GM19025 (cell line): Measurements from ENCODE around the gene GBGT1.
A peak's percentile ranks its signal among the peaks of the same experiment; 100 is the strongest.

Experiments
- ATAC-seq: cut with Tn5 transposase; IDR thresholded peaks from one replicate; pipeline ENCODE4 v1.9.1; 2021; ENCODE audit warnings: mild to moderate bottlenecking, low read depth, moderate library complexity; ENCODE audit not compliant: unreplicated experiment

Gene GBGT1

DNA sequence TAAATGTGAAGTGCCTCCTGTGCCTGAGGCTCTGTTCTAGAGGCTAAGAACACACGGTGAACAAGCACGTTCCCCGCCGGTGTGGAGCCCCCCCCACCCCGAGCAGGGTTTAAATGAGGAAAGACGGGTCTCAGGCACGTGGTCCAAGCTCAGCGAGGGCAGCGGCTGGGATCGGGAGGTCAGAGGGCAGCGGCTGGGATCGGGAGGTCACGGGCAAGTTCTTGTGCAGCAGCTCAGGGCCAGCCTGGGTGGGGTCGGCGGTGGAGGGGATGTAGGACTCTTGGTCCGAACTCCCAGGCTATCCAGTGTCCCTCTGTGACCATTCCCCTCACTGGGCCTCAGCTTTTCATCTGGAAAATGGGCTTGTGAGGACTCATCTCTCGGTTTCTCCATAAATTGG is 2.7 kb upstream of the GBGT1 start:
- ATAC-seq = no peak

DNA sequence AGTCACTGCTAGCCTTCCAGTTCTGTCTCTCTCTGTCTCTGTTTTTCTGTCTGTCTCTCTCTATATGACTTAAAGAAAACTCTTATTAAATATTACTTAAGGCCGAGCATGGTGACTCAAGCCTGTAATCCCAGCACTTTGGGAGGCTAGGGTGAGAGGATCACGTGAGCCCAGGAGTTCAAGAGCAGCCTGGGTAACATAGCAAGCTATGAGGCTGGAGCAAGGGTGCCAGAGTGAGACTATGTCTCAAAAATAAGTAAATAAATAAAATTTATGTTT is 1.7 kb upstream of the GBGT1 start:
- ATAC-seq = no peak

DNA sequence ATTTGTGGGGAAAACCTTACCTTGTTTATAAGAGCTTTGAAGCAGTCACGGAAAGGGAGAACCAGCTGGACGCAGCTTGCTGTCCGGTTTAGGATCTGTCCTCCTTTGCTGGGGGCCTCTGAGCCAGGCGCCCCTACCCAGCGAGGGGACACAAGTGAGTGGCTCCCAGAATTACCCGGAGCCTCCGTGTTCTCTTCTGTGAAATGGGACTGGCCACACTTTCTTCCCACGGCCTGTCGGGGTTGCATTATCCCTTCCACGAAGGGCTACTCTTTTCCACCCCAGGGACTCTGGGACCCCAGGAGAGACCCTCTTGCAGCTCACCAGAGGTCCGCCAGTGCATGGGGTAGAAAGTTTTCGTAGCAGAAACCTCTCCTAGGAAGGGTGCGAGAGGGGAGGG is 477 bp upstream of the GBGT1 start:
- no peak for ATAC-seq

DNA sequence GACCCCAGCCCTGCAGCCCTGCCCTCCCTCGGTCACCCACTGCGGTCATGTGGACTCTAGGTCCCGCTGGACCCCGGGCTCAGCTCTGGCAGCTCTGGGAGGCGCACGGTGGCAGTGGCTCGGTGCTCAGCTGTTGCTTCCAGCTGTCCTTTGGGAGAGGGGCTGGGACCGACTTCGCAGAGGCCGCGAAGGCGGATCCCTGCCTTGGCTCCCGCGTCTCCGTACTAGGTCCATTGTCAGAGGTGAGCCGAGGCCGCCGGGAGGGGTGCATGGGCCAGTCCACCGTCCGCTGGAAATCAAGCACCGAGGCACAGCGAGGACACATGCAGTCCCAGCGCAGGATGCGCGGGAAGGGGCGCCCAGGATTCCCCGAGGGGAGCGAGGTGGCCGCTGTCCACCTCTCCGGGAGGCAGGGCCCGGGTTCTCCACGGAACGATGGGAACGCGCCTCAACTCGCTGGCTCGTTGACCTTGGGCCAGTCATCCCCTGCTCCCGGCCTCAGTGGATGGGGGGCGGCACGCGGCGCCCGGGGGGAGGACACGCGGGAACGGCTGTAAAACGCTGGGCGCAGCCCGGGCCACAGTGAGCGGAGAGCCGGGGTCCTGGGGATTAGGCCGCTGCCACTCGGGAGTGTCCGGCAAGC is 732 bp downstream of the GBGT1 start:
- no peak for ATAC-seq

DNA sequence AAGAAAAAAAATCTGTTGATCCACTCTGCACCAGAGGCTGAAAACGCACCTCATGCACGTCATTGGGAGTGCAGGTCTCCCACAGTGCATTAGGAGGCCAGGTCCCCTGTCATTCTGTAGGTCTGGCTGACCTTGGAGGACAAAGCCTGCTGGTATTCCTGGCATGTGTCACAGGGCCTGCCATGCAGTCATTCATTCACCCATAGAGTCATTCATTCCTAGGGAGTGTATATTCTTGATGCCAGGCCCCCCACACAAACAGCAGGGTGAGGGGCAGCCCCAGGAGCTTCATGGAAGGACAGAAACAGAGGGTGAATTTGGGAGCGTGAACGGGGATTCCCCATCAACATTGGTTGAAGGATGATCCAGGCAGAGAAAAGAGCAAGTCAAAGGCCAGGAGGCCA is 2.2 kb downstream of the GBGT1 start:
- no peak for ATAC-seq

DNA sequence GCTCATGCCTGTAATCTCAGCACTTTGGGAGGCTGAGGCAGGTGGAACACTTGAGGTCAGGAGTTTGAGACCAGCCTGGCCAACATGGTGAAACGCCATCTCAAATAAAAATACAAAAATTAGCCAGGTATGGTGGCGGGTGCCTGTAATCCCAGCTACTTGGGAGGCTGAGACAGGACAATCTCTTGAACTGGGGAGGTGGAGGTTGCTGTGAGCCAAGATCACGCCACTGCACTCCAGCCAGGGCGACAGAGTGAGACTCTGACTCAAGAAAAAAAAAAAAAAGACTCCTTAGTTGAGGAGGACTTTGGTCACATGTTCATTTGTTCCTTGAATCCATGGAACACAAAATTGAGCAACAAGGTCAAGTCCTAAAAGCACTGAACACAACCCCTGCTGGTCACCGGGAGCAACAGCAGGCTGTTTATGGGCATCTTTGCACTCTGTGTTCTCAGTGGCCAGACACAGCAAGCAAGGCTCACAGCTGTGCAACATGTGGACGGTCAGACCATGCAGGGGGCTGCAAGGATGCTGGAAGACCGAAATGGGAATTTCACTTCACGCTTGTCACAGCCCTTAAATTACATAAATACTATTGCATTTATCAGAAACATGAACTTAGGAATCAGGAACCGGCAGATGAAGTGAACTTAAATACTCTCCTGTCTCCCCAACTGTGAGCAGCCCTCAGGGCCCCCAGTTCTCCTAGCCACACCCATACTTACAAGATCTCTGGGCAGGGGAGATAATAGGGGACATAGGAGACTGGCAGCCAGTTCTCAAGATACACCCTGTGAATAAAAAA is 2.8 kb downstream of the GBGT1 start:
- ATAC-seq = no peak

DNA sequence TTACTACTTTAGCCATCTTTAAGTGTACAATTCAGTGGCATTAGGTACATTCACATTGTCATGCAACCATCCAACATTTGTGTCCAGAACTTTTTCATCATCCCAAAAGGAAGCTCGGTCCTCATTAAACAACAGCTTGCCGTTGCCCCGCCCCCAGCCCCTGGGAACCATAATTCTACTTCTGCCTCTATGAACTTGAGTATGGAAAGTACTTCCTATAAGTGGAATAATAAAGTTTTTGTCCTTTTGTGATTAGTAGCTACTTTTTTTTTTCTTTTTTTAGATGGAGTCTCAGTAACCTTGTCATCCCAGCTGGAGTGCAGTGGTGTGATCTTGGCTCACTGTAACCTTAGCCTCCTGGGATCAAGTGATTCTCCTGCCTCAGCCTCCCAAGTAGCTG is 5.0 kb downstream of the GBGT1 start:
- no peak for ATAC-seq

DNA sequence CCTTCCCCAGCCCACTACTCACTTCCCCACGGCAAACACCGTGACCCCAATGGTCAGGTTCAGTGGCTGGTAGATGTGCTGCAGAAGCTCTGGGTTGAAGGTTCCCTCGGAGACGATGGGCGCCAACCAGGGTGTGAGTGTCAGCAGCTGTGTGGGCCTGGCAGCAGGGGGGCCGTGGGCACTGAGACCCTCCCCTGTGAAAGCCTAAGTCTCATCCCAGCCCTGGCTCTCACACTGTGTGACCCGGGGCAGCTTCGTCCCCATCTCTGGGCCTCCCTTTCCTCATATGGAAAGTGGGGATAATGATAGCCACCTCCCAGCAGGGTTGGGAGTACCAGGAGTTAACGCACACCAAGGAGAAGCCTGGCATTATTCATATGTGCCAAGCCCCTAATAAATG is 8.6 kb downstream of the GBGT1 start:
- ATAC-seq = no peak

DNA sequence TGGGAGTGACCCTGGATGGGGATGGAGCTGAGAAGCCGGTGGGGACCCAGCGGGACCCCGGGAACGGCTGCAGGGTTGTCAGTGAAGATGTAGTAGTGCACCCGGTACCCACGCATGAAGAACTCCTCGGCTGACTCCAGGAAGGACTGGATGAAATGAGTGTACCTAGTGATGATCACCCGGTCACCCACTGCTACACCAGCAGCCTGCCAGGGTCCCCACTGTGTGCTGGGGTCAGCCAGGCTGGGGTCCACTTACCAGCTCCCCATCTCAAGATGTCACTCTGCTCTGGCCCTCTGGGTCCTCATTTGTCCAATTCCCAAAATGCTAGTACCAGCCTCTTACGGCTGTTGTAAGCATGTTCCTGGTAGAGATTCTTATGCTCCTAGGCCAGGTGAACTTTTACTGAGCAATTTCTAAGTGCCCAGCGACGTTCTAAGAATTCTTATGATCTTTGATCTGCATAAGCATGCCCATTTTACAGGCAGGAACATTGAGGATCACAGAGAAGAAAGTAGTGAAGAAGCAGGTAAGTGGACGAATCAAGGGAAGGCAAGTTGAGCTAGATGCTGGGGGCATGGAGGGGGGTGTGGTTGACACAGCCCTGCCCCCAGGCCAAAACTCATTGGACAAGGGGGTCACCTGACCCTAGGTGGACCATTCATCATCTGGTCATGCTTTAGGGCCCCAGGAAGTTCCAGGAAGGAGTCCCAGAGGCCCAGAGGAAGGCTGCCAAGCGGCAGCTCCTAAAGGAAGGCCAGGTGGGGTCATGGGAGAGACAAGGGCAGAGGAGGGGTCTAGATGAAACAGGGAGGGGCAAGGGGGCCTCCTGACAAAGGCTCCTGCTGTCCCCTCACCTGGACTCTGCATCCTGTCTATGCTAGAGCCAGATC is 9.4 kb downstream of the GBGT1 start:
- ATAC-seq = no peak

DNA sequence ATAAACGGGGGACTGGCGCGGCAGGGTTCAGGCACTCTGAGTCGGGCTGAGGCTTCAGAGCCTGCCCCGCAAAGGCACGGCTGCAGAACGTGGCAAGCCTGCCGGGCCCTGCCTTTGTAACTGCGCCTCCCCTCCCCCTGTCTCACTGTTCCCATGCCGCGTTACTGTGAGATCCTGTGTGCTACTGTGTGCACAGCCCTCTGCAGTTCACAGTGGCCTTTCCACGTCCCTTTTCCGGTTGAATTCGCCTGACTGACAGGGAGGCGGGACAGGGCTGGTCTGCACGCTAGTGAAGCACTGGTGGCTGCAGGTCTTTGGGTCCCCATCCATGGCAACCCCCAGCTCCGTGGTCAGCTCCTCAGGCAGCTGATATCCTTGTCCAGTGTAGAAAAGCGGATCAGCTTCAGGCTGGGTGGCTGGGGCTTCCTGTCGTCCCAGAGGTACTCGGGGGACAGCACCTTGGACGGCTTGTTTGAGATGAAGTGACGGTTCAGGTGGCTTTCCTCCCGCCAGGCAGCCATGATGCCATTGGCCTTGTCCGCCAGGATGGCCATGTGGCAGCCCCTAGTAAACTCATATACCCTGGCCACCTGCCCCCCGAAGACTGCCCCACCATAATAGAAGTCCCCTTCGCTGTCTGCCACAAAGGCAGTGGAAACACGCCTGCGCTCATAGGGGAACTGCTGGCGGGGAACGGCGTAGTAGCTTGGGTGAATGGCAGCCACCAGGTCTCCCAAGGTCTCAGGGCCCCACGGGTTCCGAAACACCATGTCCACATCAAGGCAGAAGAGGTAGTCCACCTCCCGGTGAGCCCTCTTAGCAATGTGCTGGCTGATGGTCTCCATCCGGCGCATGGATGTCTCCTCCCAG is 10.3 kb downstream of the GBGT1 start:
- ATAC-seq = no peak

DNA sequence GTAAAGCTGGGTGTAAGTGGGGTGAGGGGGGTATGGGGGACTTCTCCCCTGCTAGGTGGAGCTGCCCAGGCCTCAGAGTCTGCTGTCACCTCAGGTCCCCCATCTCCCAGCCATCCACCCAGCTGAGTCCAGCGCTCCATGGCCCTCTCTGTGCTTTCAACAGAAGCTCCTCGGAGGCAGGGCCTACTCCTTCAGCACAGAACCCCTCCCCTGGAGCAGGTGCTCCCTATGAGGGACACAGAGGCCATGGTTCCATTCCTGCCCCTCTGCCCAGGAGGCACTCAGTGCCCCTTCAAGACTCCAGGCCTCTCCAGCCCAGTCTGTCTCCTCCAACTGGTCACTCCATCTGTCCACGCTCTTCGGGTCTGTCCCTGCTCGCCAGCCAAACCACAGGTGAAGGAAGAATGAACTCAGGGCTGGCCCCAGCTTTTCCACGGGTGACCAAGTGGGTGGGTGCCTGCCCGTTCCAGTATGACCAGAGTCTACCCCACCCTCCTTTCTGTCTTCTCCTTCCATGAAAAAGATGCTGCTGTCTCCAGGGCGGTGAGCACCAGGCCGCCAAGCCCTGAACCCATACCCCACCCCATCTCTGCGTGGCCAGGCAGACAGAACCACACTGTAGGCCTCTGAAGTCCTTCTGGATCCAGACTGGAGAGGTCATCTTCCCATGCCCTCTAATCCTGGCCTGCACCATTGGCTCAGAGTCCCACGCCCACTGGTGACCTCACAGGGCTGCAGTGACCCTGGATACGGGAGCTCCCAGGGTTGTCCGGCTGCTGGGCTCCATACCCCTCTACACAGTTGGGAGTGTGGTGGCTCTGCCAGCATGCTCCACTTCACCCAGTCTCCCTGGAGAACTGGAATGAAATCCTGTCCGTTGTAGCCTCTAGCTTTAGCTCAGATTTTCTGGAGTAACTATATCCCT is 11.9 kb downstream of the GBGT1 start:
- ATAC-seq = no peak

DNA sequence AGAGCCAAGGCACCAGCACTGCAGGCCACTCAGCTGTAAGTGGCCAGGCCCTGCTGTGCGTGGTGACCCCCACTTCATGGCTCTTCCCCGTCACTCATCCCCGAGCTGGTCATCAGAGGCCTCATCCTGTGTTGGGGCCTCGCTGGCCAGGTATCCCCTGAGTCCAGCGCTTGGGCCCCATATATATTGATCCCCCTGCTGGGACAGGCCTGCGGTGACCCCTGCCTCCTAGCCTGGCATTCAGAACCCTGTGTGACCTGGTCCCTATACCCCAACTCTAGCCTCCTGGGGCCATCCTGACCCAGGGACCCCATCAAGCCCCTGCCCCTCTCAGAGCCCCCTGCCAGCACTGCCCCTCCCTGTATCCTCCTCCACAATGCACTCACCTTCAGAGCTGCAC is 12.7 kb downstream of the GBGT1 start:
- no peak for ATAC-seq

DNA sequence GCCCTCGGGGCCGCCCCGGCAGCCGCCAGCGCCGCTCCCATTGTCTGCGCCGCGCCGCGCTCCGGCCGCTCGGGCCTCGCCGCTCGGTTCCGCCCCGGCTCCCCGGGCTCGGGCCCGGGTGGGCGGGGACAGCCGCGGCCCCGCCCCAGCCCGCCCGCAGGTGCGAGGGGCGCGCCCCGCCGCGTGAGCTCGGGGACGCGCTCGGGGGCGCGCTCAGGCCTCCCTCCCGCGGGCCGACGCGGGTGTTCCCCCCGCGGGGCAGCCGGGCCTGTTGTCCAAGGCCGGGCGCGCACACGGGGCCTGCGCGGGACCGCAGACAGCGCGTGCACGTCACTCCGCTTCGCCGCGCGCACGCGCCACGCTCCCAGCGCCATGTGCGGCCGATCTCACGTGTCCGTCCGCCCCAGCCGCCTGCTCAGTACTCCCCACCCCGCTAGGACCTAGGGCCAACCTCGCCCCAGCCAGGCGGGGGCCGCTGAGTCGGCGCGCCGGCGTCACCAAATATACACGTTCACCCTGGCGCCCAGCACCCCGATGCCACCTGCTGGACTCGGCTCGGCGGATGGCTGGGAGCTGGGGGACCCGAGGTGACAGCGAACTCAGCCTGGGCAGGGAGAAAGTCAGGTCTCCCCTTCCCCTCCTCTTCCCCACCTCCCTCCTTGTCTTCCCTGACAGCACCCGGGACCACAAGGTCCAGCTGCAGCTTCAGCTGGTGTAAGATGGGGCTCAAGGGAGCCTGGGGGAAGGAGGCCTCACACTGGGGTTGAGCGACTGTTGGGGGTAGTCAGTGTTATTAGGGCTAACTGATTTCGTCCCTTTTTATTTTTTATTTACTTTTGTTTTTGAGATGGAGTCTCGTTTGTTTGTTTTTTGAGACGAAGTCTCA is 14.3 kb downstream of the GBGT1 start:
- ATAC-seq = peak; percentile 71

DNA sequence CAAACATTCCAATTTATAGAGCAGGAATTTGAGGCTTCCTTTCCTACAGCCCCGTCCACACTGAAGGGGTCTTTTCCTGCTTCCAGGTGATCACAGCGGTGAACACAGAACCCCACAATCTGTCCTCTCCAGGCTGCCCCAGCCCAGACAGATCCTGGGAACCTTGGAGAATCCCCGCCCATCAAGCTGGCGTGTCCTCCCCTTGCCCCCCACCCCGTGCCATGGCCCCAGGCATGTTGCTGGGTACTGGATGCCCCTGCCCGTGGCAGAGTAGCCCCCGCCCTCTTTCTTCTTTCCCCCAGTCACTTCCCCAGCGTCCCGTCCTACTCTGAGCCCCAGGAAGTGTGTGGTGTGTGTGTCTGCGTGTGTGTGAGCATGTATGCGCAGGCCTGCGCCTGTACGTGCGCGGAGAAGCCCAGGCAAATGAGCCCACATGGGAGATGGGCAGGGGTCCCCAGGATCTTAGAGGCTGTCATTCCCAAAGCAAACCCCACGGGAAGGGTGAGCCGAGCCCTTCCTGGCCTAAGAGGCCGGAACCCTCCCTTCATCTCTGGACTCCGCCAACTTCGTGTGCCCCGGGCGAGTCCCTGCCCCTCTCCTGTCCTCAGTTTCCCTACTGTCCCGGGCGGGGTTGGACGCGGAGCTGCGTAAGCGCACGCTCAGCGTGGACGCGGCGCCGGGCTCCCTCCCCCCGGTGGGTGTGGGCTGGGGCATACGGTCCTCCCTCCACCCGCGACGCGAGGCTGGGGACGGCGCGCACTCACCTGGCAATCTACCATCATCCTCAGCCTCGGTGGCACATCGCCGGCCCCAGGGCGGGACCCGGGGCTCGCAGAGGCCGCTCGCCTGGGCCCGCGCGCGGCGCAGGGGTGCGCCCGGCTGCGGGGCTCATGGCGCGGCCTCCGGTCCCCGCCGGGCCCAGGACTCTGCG is 15.2 kb downstream of the GBGT1 start:
- peak; percentile 14 for ATAC-seq

DNA sequence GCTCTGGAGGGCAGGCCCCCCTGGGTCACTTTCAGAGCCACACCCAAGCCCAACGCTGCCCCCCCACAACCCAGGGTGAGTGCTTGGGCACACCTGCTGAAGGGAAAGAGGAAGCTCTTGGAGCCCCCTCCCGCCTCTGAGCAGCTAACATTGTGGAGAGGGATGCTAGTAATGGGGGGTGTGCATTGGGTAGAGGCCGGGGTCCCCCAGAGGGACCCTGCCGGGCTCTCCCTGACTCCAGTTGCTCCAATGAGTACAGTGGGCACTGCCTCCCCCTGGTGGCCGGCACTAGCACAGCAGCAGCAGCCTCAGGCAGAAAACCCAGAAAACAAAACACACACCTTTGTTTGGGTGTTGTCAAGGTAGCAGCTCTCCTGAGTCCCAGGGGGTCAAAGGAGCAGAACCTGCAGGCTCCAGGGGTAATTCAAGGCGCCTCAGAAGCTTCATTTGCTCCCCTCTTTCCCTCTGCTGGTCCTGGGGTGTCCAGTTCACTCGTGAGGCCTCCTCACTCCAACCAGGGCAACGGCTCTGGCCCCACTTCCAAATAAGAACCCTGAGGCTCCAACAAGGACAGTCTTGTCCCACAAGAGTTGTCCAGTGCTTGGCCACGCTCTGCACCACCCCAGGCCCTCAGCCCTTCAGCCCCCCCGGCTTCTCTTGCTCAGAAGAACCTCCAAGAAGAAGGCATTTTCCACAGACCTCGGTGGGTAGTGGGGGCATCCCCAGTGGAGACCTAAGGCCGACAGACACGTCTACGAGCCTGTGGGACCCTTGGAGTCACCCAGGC is 16.1 kb downstream of the GBGT1 start:
- no peak for ATAC-seq

DNA sequence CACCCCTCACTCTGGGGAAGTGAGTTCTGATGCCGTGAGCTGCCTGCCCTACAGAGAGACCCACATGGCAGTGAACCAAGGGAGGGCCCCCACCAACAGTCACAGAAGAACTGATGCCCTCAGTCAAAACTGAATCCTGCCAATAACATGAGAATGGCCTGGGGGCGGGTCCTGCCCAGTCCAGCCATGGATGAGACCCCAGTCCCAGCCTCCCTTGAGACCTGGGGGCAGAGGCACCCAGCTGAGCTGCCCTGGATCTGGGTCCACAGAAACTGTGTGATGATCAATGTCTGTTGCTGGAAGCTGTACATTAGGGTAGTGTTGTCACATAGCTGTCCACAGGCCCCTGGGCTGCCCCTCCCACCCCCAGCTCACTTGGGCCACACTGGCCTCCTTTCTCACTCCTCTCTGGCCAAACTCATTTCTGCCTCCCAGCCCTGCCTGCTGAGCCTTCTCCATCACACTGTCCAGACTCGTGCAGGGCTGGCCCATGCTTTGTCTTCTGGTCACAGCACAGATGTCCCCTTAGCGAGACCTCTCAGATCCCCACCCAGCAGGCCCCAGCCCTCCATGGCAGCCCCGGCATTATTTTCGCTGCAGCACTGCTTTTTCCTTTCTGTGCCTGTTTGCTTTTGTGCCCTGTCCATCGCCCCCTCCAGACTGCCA is 16.8 kb downstream of the GBGT1 start:
- no peak for ATAC-seq
